GM12891 (cell line): ENCODE measurements around the gene GUK1.
"Not testable (repeated sequence)": the region's sequence is repeated elsewhere in the genome, so short reads cannot be mapped to it uniquely, and the experiment has no call there.

Source experiments
- POLR2AphosphoS5 ChIP-seq: IDR thresholded peaks from 2 replicates; pipeline ENCODE4 v1.6.1; 2011; ENCODE audit warnings: low read depth, low read length, control low read depth
- TAF1 ChIP-seq: IDR thresholded peaks from 2 replicates; pipeline ENCODE4 v1.6.1; 2011; ENCODE audit warnings: low read depth, low read length, control low read depth

DNA sequence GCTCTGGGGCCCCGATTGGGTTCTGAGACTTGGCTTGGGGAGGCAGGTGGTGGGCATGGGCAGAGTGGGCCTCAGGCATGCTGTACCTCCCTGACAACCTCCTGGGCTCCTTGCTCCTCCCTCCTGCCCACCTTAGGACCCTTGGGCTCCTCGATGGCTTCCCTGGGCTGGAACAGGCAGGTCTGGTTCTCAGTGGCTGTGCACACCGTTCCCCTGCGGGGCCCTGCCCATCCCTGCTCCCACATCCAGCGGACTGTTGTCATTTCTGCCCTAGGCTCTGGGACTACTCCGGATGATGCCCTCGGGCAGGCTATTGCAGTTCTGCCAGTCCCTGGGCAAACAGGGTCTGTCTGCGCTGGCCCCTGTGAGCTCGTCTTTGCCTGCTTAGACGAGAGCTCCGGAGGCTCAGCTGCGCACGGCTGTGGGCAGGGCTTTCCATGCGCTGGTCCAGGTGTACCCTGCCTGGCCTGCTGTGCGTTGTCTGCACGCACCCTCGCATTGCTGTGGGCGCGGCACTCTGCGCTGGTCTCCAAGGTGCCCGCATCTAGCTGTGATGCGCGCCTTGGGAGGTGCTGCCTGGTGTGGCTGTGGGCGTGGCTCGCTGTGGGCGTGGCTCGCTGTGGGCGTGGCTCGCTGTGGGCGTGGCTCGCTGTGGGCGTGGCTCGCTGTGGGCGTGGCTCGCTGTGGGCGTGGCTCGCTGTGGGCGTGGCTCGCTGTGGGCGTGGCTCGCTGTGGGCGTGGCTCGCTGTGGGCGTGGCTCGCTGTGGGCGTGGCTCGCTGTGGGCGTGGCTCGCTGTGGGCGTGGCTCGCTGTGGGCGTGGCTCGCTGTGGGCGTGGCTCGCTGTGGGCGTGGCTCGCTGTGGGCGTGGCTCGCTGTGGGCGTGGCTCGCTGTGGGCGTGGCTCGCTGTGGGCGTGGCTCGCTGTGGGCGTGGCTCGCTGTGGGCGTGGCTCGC lies 33.7 kb downstream of the GUK1 start:
- TF ChIP-seq TAF1, POLR2AphosphoS5: not testable (repeated sequence)
